HG03354 (cell line): ENCODE data around the gene OR52M1.

Source experiments
- ATAC-seq: cut with Tn5 transposase; IDR thresholded peaks from one replicate; pipeline ENCODE4 v1.9.1; 2021; ENCODE audit warnings: mild to moderate bottlenecking; ENCODE audit not compliant: unreplicated experiment, poor library complexity, severe bottlenecking

The OR52M1 gene

DNA sequence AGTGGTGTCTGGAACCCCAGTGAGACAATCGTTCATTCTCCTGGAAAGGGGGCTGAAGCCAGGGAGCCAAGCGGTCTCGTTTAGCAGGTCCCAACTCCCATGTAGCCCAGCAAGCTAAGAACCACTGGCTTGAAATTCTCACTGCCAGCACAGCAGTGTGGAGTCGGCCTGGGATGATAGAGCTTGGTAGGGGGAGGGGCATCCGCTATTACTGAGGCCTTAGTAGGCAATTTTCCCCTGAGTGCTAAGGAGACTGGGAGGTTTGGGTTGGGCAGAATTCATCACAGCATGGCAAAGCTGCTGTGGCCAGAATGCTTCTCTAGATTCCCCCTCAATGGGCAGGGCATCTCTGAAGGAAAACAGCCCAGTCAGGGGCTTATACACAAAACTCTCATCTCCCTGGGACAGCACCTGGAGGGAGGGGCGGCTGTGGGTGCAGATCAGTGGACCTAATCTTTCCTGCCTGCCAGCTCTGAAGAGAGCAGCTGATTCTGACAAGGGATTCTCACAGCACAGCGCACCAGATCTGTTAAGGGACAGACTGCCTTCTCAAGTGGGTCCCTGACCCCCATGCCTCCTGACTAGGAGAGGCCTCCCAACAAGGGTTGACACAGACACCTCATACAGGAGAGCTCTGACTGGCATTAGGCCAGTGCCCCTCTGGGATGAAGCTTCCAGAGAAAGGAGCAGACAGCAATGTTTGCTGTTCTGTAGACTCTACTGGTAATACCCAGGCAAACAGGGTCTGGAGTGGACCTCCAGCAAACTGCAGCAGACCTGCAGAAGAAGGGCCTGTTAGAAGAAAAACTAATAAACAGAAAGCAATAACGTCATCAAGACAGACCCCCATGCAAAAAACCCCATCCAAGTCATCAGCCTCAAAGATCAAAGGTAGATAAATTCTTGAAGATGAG, 14.8 kb downstream of the OR52M1 start:
- ATAC-seq = no peak

DNA sequence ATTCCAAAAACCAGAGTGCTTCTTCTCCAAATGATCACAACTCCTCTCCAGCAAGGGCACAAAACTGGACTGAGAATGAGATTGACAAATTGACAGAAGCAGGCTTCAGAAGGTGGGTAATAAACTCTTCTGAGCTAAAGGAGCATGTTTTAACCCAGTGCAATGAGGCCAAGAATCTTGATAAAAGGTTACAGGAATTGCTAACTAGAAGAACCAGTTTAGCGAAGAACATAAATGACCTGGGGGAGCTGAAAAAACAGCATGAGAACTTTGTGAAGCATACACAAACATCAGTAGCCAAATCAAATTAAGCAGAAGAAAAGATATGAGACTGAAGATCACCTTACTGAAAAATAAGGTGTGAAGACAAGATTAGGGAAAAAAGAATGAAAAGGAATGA, 15.5 kb downstream of the OR52M1 start:
- no peak for ATAC-seq

DNA sequence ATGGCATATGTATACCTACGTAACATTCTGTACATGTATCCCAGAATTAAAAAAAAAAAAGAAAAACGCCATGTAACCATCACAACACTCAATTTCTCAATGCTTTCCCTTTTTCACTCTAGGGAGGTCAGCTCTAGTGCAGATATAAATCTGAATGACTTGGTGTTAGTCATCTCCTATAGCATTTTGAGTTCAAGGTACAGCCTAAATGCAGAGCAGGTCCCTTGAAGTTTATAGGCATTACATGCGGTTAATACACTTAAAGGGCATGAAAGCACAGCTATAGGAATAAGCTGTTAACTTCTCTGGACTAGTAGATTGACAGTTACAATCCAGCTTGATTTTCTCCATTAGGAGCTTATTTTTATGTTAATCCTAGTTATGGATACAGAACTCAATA, 20.4 kb downstream of the OR52M1 start:
- ATAC-seq = no peak

DNA sequence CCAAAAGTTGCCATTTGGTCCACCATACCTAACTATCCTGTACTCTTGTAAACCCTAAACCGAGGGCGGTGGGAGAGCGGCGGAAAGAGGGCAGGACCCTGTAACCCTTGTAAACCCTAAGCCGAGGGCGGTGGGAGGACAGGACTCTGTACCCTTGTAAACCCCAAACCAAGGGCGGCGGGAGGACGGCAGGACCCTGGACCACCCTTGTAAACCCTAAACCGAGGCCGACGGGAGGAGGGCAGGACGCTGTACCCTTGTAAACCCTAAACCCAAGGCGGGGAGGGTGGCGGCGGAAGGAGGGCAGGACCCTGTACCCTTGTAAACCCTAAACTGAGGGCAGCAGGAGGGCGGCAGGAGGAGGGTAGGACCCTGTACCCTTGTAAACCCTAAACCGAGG, 24.1 kb downstream of the OR52M1 start:
- ATAC-seq = no peak

DNA sequence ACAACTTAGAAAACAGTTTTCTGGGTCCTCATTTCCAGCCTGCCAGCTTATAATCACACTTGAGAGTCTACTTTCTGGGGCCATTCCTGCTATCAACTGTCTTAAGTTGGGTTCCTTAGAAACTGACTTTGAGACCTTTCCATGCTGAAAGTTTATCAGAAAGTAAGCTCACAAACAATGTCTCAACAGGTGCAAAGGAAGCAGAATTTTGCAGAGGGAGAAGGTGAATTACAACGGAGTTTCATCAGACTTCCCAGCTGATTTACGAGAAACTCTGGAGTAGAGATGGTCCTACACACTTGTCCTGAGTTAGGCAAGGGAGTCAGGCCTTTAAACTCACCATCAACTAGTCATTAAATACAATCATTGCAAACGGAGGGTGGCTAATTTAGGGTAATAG, 31.9 kb downstream of the OR52M1 start:
- no peak for ATAC-seq

DNA sequence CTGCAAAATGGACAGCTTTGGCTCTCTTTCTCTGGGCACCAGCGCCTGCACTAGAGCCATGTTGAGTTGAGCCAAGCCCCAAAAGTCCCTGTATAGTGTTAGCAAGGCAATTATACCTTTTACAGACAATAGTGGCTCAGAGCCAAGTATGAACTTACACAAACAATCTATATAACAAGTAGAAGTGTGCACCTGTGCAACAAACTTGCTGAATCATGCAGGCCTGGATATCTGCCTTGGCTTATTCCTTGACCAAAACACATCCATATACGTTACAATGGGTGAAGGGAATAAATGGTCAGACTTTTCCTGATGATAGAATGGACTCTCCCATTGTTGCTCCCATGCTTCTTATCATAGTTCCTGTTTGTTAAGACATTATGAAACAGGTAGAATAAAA, 32.8 kb downstream of the OR52M1 start:
- no peak for ATAC-seq

DNA sequence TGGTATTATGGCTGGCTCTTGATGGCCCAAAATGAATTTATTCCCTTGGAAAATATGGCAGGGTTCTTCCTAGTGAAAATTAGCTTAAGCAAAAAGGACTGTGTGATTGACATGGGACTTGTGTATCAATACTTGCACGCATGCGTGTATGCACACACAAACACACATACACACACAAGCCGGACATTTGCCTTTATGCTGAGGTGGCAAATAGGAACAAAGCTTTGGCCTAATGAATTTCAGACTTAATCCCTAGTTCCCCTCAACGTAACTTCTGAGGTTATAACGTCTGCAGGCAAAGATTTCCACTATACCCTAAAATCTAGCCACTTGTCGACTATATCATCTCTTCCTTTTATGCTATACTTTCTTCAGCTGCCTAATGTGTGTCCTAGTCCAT, 33.6 kb downstream of the OR52M1 start:
- ATAC-seq = no peak

DNA sequence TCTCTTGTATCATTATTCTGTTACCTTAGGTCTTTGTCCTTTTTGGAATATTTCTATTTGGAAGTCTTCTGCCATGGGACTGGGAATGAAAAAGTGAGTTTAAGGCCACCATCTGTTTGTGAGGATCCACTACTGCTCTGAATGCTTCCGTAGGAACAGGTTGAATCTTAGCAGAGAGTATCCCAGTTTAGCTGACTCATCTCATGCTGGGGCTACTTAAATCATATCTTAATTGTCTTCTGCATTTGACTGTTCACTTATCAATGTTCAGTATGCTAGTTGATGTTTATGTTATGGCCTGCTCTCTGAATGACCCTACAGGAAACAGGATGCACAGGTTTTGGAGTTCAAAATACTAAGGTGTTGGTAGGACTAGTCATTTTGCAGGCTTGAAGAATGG, 35.1 kb downstream of the OR52M1 start:
- no peak for ATAC-seq

DNA sequence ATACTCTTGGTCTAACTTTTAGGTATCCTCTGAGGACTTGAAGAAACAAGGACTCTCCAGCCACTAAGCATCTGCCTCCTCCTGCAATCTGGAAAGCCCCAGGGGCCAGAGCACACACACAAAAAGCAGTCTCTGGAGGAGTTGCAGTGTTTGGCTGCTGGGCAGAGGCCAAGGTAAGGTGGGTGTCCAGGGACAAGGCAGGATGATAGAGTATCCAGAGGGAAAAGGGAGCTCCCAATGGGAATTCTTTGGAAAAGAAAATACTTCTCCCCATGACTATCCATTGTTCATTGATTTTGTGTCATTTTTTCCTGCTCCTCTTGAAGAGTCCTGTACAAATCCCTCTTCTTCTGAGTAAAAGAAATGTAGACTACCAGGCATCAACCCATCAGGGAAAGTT, 36.5 kb downstream of the OR52M1 start, which contains the start of gene OR52I2:
Gene OR52I2, plus strand, starts transcription at position 301 of the 400 bp plus-strand sequence.
- ATAC-seq = no peak

DNA sequence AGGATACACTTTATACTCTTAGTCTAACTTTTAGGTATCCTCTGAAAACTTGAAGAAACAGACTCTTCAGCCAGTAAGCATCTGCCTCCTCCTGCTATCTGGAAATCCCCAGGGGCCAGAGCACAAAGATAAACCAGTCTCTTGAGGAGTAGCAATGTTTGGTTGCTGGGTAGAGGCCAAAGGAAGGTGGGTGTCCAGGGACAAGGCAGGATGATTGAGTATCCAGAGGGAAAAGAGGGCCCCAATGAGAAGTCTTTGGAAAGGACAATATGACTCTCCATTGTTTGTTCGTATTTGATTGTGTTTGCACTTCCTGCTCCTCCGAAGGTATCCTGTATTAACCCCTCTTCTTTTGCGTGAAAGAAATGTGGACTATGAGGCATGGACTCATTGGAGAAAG, 44.0 kb downstream of the OR52M1 start:
- ATAC-seq = no peak

DNA sequence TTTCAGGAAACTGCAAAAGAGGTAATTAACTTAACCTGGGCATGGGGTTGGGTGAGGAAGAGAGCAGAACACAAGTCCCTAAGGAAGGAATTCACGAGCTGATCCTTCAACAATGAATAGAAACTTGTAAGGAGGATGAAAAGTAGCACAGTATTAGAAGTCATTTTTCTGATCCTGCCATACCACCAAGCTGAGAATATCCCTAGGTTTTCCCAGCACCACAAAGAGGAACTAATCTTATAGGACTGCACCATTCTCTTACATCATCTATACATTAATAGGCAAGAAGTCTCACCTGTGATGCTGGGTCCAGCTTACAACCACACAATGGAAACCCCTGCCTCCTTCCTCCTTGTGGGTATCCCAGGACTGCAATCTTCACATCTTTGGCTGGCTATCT, 48.7 kb downstream of the OR52M1 start, which contains the start of gene OR52I1:
Gene OR52I1, plus strand, starts transcription at position 301 of the 400 bp plus-strand sequence. Its CDS starts 0 bp downstream, at position 301.
- ATAC-seq = no peak
